Testis (tissue), 3 donors: Measurements from ENCODE around the gene HECW1. TPM values are rescaled to one million over a fixed set of nuclear protein-coding genes. Genes with fewer than 3 reads are reported as not detected.

Experiments used
- DNase-seq: peaks from one replicate; pipeline ENCODE4 v3.0.0-alpha.2; 2019
- H3K27ac ChIP-seq, 2 donors: fragments of 200-600 bp; sonication (generic); one replicate each; pipeline ENCODE4 v1.5.1; 2019
- H3K27me3 ChIP-seq: fragments of 200-600 bp; sonication (generic); one replicate; pipeline ENCODE4 v1.5.1; 2019
- H3K36me3 ChIP-seq: fragments of 200-600 bp; sonication (generic); one replicate; pipeline ENCODE4 v1.5.1; 2017; ENCODE audit warnings: low read depth; ENCODE audit errors: missing control alignments
- H3K4me1 ChIP-seq: fragments of 200-600 bp; sonication (generic); one replicate; pipeline ENCODE4 v1.5.1; 2019
- H3K4me3 ChIP-seq, 2 donors: fragments of 200-600 bp; sonication (generic); one replicate each; pipeline ENCODE4 v1.5.1; 2017 to 2019
- H3K9me3 ChIP-seq: fragments of 200-600 bp; sonication (generic); one replicate; pipeline ENCODE4 v1.5.1; 2017
- POLR2A ChIP-seq: fragments of 450-650 bp; IDR thresholded peaks from one replicate; pipeline ENCODE4 v1.6.1; 2017; ENCODE audit warnings: antibody characterized with exemption, mild to moderate bottlenecking, moderate library complexity
- WGBS, 2 donors: methylation state at CpG; one replicate each; pipeline ENCODE4 v1.1.5; 2018; 5-methylcytosine and 5-hydroxymethylcytosine counted together
- intact Hi-C: fragments of 100-400 bp; cut with DNase I; formaldehyde crosslinking; loops from one replicate; pipeline ENCODE4 v1.15.1; 2023; ENCODE audit warnings: low total_unique reads
- polyA plus RNA-seq: library from polyadenylated mRNA; stranded (reverse); fragments of 350-450 nt; fragmentation: Illumina TruSeq; extraction: RNeasy Lipid Tissue Mini Kit (QIAGEN cat#74804); gene quantifications from one replicate; pipeline ENCODE4 v1.2.3, GENCODE V29; 2014; ENCODE audit warnings: low read depth, low replicate concordance; ENCODE audit not compliant: insufficient read depth
- total RNA-seq, 2 donors: library from RNA; depleted of rRNA; stranded (reverse); fragments of >200 nt; gene quantifications; one replicate each; pipeline ENCODE4 v1.2.3, GENCODE V29; 2016
- TF ChIP-seq, protein P1 (sequence below), 3 experiments: fragments of 450-650 bp in 2 of 3; fragments of 200-600 bp in 1 of 3; sonication (generic) in 1 of 3; IDR thresholded peaks; one replicate each; pipeline ENCODE4 v1.5.1; 2016 to 2019; ENCODE audit warnings: antibody characterized with exemption in 3 of 3, mild to moderate bottlenecking in 2 of 3, moderate library complexity in 1 of 3

The HECW1 gene
- total and polyA plus RNA-seq, 3 donors from 2014 or later = 3.2 to 14.5 (median 5.0) TPM

DNA sequence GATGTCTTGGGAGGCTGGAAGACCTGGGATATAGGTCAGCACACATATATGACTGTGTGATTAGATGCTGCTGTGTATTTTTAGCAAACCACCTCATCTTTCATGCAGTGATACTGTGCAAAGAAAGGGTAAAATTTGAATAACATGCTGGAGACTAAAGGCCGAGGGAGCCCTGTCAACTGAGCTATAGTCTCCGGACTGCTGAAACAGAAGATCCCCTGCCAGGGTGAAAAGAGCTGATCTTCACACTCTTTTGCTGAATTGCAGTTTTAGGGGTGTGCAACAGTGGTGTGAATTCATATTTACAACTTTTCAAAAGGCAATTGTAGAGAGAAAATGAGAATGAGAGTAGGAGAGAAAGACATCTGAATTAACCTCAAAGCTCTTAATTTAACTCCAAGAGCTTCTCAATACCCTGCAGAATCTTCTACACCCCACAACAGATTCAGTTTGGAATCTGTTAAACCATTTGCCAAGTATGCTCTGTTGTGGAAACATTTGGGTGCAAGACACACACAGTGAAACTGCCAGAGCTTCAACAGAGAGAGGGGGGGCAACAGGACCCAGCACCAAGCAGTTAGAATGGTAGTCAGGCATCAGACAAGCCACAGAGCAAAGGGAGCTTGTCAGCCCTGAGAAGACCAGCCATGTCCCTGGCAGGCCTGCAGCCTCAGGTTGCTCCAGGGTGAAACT lies 280.3 kb downstream of the HECW1 start:
- no peaks in the 10 kb centered on the region for H3K36me3 ChIP-seq
- 83 to 93% methylated on average over 2 of the region's 2 CpGs for WGBS, 2 donors
- no peaks in the 10 kb centered on the region for H3K27me3 ChIP-seq
- intact Hi-C loops = no loop called here
- no peaks in the 10 kb centered on the region for H3K9me3 ChIP-seq
- H3K4me3 ChIP-seq = no peak overlapping the region
- no peaks in the 10 kb centered on the region for H3K4me1 ChIP-seq
- no peak overlapping the region for H3K27ac ChIP-seq
- no peak for DNase-seq
- TF ChIP-seq POLR2A = no peak
- TF ChIP-seq, protein P1, sequence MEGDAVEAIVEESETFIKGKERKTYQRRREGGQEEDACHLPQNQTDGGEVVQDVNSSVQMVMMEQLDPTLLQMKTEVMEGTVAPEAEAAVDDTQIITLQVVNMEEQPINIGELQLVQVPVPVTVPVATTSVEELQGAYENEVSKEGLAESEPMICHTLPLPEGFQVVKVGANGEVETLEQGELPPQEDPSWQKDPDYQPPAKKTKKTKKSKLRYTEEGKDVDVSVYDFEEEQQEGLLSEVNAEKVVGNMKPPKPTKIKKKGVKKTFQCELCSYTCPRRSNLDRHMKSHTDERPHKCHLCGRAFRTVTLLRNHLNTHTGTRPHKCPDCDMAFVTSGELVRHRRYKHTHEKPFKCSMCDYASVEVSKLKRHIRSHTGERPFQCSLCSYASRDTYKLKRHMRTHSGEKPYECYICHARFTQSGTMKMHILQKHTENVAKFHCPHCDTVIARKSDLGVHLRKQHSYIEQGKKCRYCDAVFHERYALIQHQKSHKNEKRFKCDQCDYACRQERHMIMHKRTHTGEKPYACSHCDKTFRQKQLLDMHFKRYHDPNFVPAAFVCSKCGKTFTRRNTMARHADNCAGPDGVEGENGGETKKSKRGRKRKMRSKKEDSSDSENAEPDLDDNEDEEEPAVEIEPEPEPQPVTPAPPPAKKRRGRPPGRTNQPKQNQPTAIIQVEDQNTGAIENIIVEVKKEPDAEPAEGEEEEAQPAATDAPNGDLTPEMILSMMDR (IDR thresholded peaks at IDR 0.05) = no peak

DNA sequence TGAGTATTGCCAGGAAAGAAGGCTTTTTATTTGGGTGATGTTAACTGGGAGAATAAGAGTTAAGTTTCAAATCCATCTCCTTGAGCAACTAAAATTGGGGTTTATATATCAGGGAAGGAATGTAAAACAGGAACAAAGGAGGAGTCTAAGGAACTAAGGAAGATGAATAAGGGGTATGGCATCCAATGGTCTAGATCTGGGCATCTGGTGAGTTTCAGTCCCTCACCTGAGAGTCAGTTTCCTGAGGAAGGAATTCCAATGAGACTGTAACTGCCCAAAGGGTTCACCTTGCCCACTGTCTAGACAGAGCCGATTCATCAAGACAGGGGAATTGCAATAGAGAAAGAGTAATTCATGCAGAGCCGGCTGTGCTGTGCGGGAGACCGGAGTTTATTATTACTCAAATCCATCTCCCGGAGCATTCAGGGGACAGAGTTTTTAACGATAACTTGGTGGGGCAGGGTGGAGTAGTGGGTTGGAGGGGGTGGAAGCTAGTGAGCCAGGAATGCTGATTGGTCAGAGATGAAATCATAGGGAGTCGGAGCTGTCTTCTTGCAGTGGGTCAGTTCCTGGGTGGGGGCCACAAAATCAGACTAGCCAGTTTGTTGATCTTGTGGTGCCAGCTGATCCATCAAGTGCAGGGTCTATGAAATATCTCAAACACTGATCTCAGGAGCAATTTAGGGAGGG lies 282.1 kb downstream of the HECW1 start:
- Histone ChIP-seq H3K36me3 (no peaks in the 10 kb centered on the region), H3K4me3 (no peak overlapping the region), H3K27ac (no peak overlapping the region), H3K4me1 (no peaks in the 10 kb centered on the region), H3K27me3 (no peaks in the 10 kb centered on the region), H3K9me3 (no peaks in the 10 kb centered on the region)
- 84 to 90% methylated on average over 7 of the region's 7 CpGs for WGBS, 2 donors
- TF ChIP-seq, protein P1 (IDR thresholded peaks at IDR 0.05) = no peak
- TF ChIP-seq POLR2A = no peak
- intact Hi-C loops = no loop called here
- DNase-seq = no peak

DNA sequence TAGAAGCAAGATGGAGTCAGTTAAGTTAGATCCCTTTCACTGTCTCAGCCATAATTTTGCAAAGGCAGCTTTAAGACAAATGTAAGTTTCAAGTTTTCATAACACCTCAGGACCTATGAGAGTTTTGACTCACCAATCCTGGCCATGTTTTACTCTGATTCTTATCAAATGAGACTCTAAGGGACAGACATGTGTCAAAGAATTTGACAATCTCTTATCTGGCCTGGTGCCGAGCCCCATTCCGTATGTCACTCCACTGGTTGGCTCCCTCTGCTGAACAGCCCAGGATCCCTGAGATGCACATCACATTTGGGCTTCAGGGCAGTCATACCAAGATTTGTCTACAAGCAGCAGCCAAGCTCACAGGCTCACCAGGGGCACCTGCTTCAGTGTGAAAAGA lies 282.9 kb downstream of the HECW1 start:
- Histone ChIP-seq H3K4me1 (no peaks in the 10 kb centered on the region), H3K27ac (no peak overlapping the region), H3K9me3 (no peaks in the 10 kb centered on the region), H3K4me3 (no peak overlapping the region), H3K27me3 (no peaks in the 10 kb centered on the region), H3K36me3 (no peaks in the 10 kb centered on the region)
- TF ChIP-seq, protein P1 (IDR thresholded peaks at IDR 0.05) = no peak
- TF ChIP-seq POLR2A = no peak
- 35 to 38% methylated on average over 2 of the region's 2 CpGs for WGBS, 2 donors
- intact Hi-C loops = no loop called here
- no peak for DNase-seq

DNA sequence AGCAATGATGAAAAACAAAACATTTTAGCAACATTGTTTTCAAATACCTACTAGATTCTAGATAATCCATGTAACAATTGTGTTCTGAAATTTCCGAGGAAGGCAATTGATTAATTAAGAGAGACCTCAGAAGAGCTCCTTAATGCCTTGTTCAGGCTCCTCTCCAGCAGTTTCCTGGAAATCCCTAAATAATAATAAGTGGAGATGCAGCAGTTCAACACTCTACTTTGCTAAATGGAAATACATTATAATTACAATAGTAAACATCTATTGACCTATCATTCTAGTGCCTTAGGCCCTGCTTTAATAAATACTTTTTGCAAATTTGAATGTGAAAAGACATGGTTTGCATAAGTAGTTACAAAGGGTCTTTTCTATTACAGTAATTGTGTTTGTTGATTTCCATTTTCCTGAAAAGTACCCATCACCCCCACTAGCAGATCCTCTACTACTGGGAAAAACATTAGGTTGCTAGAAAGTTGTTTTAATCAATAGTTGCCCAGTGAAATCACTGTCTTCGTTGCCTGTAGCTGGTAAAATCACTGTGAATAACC lies 283.8 kb downstream of the HECW1 start:
- Histone ChIP-seq H3K27ac (no peak overlapping the region), H3K4me1 (no peaks in the 10 kb centered on the region), H3K36me3 (no peaks in the 10 kb centered on the region), H3K4me3 (no peak overlapping the region), H3K9me3 (no peaks in the 10 kb centered on the region), H3K27me3 (no peaks in the 10 kb centered on the region)
- intact Hi-C loops = no loop called here
- no peak for DNase-seq
- 63 to 64% methylated on average over 2 of the region's 2 CpGs for WGBS, 2 donors
- no peak for TF ChIP-seq POLR2A
- TF ChIP-seq, protein P1 (IDR thresholded peaks at IDR 0.05) = no peak
